Breast epithelium (tissue), 3 donors: Measurements from ENCODE around the gene ARSA.

Experiments used
- CTCF ChIP-seq, 3 donors: fragments of 450-650 bp; IDR thresholded peaks; one replicate each; pipeline ENCODE4 v1.5.1; 2016 to 2017; ENCODE audit warnings: antibody characterized with exemption in 3 of 3, mild to moderate bottlenecking in 3 of 3, moderate library complexity in 3 of 3
- POLR2AphosphoS5 ChIP-seq, 3 donors: sonication (generic); formaldehyde crosslinking; IDR thresholded peaks; one replicate each; pipeline ENCODE4 v1.6.1; 2017; ENCODE audit warnings: antibody characterized with exemption in 3 of 3

DNA sequence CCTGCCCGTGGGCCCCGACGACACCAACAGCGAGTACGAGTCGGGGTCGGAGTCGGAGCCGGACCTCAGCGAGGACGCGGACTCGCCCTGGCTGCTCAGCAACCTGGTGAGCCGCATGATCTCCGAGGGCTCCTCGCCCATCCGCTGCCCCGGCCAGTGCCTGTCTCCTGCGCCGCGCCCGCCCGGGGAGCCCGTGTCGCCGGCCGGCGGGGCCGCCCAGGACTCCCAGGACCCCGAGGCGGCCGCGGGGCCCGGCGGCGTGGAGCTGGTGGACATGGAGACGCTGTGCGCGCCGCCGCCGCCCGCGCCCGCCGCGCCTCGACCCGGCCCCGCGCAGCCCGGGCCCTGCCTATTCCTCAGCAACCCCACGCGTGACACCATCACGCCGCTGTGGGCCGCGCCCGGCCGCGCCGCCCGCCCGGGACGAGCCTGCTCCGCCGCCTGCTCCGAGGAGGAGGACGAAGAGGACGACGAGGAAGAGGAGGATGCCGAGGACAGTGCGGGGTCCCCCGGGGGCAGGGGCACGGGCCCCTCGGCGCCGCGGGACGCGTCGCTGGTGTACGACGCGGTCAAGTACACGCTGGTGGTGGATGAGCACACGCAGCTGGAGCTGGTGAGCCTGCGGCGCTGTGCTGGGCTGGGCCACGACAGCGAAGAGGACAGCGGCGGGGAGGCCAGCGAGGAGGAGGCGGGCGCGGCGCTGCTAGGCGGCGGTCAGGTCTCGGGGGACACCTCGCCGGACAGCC lies 23.5 kb downstream of the ARSA start:
- TF ChIP-seq CTCF (IDR thresholded peaks at IDR 0.05): no peak
- TF ChIP-seq POLR2AphosphoS5 (IDR thresholded peaks at IDR 0.05): no peak
